ENCODE data around the gene UBAC1.

UBAC1 gene

GRCh38 chr9:135978642-135979546, 17.7 kb upstream of the UBAC1 start:
- 4% methylated on average over 15 of the region's 20 CpGs for WGBS (ENCODE audit: insufficient coverage)
- DNase-seq, result peak in 2 of 3 donors; percentile 77 to 85
- no peak overlapping the region for H3K27ac ChIP-seq (ENCODE audit: insufficient read depth in 1 of 2, low read depth in 1 of 2, low read length in 2 of 2, poor library complexity in 1 of 2, severe bottlenecking in 2 of 2)
- peak overlapping the region in 3 of 7 experiments; percentile 4 to 53 (median 32) for H3K4me3 ChIP-seq (ENCODE audit: control insufficient read depth in 1 of 7, extremely low read depth in 1 of 7, insufficient read depth in 4 of 7, low read depth in 2 of 7, low read length in 6 of 7)
- ChIA-PET POLR2A (interaction anchor here (0.6 to 2.1 kb wide), 2 partner anchors 11 to 111 kb away, joined by 5 read pairs; no protein-coding TSS in a partner anchor), CTCF (interaction anchor here (1.3 kb wide), 2 partner anchors 10 to 11 kb away, joined by 3 to 7 read pairs; no protein-coding TSS in a partner anchor)
- no peaks in the 10 kb centered on the region for H3K9me3 ChIP-seq (ENCODE audit: control extremely low read depth in 1 of 5, control insufficient read depth in 4 of 5, insufficient read depth in 2 of 5, low read depth in 1 of 5, low read length in 4 of 5)
- H3K27me3 ChIP-seq (replicated peaks in 2 of 5; ENCODE audit: control insufficient read depth in 4 of 5, insufficient read depth in 5 of 5, low read length in 4 of 5), result no peaks in the 10 kb centered on the region
- H3K36me3 ChIP-seq (ENCODE audit: control insufficient read depth in 4 of 4, insufficient read depth in 4 of 4, low read length in 3 of 4), result no peaks in the 10 kb centered on the region
- H3K4me1 ChIP-seq (ENCODE audit: control extremely low read depth in 1 of 4, control insufficient read depth in 4 of 4, insufficient read depth in 4 of 4, low read length in 3 of 4), result peaks cover 0 to 44% (median 37%) of the 10 kb centered on the region in 4 experiments

- H3K36me3 ChIP-seq (ENCODE audit: control insufficient read depth in 4 of 4, insufficient read depth in 4 of 4, low read length in 3 of 4), result no peaks in the 10 kb centered on the region
- no peak overlapping the region for H3K4me3 ChIP-seq (ENCODE audit: control insufficient read depth in 1 of 7, extremely low read depth in 1 of 7, insufficient read depth in 4 of 7, low read depth in 2 of 7, low read length in 6 of 7)
- H3K9me3 ChIP-seq (ENCODE audit: control extremely low read depth in 1 of 5, control insufficient read depth in 4 of 5, insufficient read depth in 2 of 5, low read depth in 1 of 5, low read length in 4 of 5), result no peaks in the 10 kb centered on the region
- H3K4me1 ChIP-seq (ENCODE audit: control extremely low read depth in 1 of 4, control insufficient read depth in 4 of 4, insufficient read depth in 4 of 4, low read length in 3 of 4), result peaks cover 0 to 56% (median 47%) of the 10 kb centered on the region in 4 experiments
- 98% methylated on average over 8 of the region's 13 CpGs for WGBS (ENCODE audit: insufficient coverage)
- H3K27ac ChIP-seq (ENCODE audit: insufficient read depth in 1 of 2, low read depth in 1 of 2, low read length in 2 of 2, poor library complexity in 1 of 2, severe bottlenecking in 2 of 2), result no peak overlapping the region
- POLR2A ChIA-PET, result no interaction called here
- no peaks in the 10 kb centered on the region for H3K27me3 ChIP-seq (replicated peaks in 2 of 5; ENCODE audit: control insufficient read depth in 4 of 5, insufficient read depth in 5 of 5, low read length in 4 of 5)
- CTCF ChIA-PET, result interaction anchor here (2.0 kb wide), 1 partner anchor 146 kb away, joined by 4 read pairs; no protein-coding TSS in a partner anchor
- no peak for DNase-seq
These were observed 15.8 kb upstream of the UBAC1 start for GRCh38 chr9:135976944-135977343.

GRCh38 chr9:135976531-135976930, 15.4 kb upstream of the UBAC1 start:
- POLR2A ChIA-PET, result no interaction called here
- Histone ChIP-seq H3K4me3 (ENCODE audit: control insufficient read depth in 1 of 7, extremely low read depth in 1 of 7, insufficient read depth in 4 of 7, low read depth in 2 of 7, low read length in 6 of 7) (no peak overlapping the region), H3K27ac (ENCODE audit: insufficient read depth in 1 of 2, low read depth in 1 of 2, low read length in 2 of 2, poor library complexity in 1 of 2, severe bottlenecking in 2 of 2) (no peak overlapping the region), H3K9me3 (ENCODE audit: control extremely low read depth in 1 of 5, control insufficient read depth in 4 of 5, insufficient read depth in 2 of 5, low read depth in 1 of 5, low read length in 4 of 5) (no peaks in the 10 kb centered on the region), H3K36me3 (ENCODE audit: control insufficient read depth in 4 of 4, insufficient read depth in 4 of 4, low read length in 3 of 4) (no peaks in the 10 kb centered on the region), H3K4me1 (ENCODE audit: control extremely low read depth in 1 of 4, control insufficient read depth in 4 of 4, insufficient read depth in 4 of 4, low read length in 3 of 4) (peaks cover 0 to 59% (median 47%) of the 10 kb centered on the region in 4 experiments), H3K27me3 (replicated peaks in 2 of 5; ENCODE audit: control insufficient read depth in 4 of 5, insufficient read depth in 5 of 5, low read length in 4 of 5) (no peaks in the 10 kb centered on the region)
- WGBS (ENCODE audit: insufficient coverage), result 74% methylated on average over 13 of the region's 13 CpGs
- DNase-seq, result peak in 1 of 3 donors; percentile 35
- CTCF ChIA-PET, result interaction anchor here (0.9 to 2.0 kb wide), 3 partner anchors 9 to 146 kb away, joined by 4 to 5 read pairs (median 4); no protein-coding TSS in a partner anchor

- Histone ChIP-seq H3K27ac (ENCODE audit: insufficient read depth in 1 of 2, low read depth in 1 of 2, low read length in 2 of 2, poor library complexity in 1 of 2, severe bottlenecking in 2 of 2) (no peak overlapping the region), H3K9me3 (ENCODE audit: control extremely low read depth in 1 of 5, control insufficient read depth in 4 of 5, insufficient read depth in 2 of 5, low read depth in 1 of 5, low read length in 4 of 5) (no peaks in the 10 kb centered on the region), H3K4me3 (ENCODE audit: control insufficient read depth in 1 of 7, extremely low read depth in 1 of 7, insufficient read depth in 4 of 7, low read depth in 2 of 7, low read length in 6 of 7) (no peak overlapping the region), H3K4me1 (ENCODE audit: control extremely low read depth in 1 of 4, control insufficient read depth in 4 of 4, insufficient read depth in 4 of 4, low read length in 3 of 4) (peaks cover 0 to 66% (median 48%) of the 10 kb centered on the region in 4 experiments), H3K27me3 (replicated peaks in 2 of 5; ENCODE audit: control insufficient read depth in 4 of 5, insufficient read depth in 5 of 5, low read length in 4 of 5) (no peaks in the 10 kb centered on the region), H3K36me3 (ENCODE audit: control insufficient read depth in 4 of 4, insufficient read depth in 4 of 4, low read length in 3 of 4) (no peaks in the 10 kb centered on the region)
- POLR2A ChIA-PET, result no interaction called here
- CTCF ChIA-PET, result interaction anchor here (0.7 to 2.0 kb wide), 5 partner anchors 9 to 147 kb away, joined by 3 to 5 read pairs (median 4); no protein-coding TSS in a partner anchor
- WGBS (ENCODE audit: insufficient coverage), result 95% methylated on average over 9 of the region's 10 CpGs
- DNase-seq, result no peak
These were observed 14.7 kb upstream of the UBAC1 start for GRCh38 chr9:135975834-135976233.

GRCh38 chr9:135974220-135974573, 13.0 kb upstream of the UBAC1 start:
- CTCF ChIA-PET, result interaction anchor here (0.9 to 2.0 kb wide), 2 partner anchors 11 to 15 kb away, joined by 3 to 13 read pairs; no protein-coding TSS in a partner anchor
- H3K36me3 ChIP-seq (ENCODE audit: control insufficient read depth in 4 of 4, insufficient read depth in 4 of 4, low read length in 3 of 4), result no peaks in the 10 kb centered on the region
- 69% methylated on average over 8 of the region's 10 CpGs for WGBS (ENCODE audit: insufficient coverage)
- DNase-seq, result no peak
- H3K4me1 ChIP-seq (ENCODE audit: control extremely low read depth in 1 of 4, control insufficient read depth in 4 of 4, insufficient read depth in 4 of 4, low read length in 3 of 4), result peaks cover 8 to 67% (median 47%) of the 10 kb centered on the region in 4 experiments
- H3K4me3 ChIP-seq (ENCODE audit: control insufficient read depth in 1 of 7, extremely low read depth in 1 of 7, insufficient read depth in 4 of 7, low read depth in 2 of 7, low read length in 6 of 7), result no peak overlapping the region
- POLR2A ChIA-PET, result no interaction called here
- no peaks in the 10 kb centered on the region for H3K27me3 ChIP-seq (replicated peaks in 2 of 5; ENCODE audit: control insufficient read depth in 4 of 5, insufficient read depth in 5 of 5, low read length in 4 of 5)
- no peaks in the 10 kb centered on the region for H3K9me3 ChIP-seq (ENCODE audit: control extremely low read depth in 1 of 5, control insufficient read depth in 4 of 5, insufficient read depth in 2 of 5, low read depth in 1 of 5, low read length in 4 of 5)
- no peak overlapping the region for H3K27ac ChIP-seq (ENCODE audit: insufficient read depth in 1 of 2, low read depth in 1 of 2, low read length in 2 of 2, poor library complexity in 1 of 2, severe bottlenecking in 2 of 2)

- H3K27me3 ChIP-seq (replicated peaks in 2 of 5; ENCODE audit: control insufficient read depth in 4 of 5, insufficient read depth in 5 of 5, low read length in 4 of 5), result no peaks in the 10 kb centered on the region
- 38% methylated on average over 15 of the region's 23 CpGs for WGBS (ENCODE audit: insufficient coverage)
- no peak overlapping the region for H3K4me3 ChIP-seq (ENCODE audit: control insufficient read depth in 1 of 7, extremely low read depth in 1 of 7, insufficient read depth in 4 of 7, low read depth in 2 of 7, low read length in 6 of 7)
- peaks cover 13 to 67% (median 47%) of the 10 kb centered on the region in 4 experiments for H3K4me1 ChIP-seq (ENCODE audit: control extremely low read depth in 1 of 4, control insufficient read depth in 4 of 4, insufficient read depth in 4 of 4, low read length in 3 of 4)
- H3K9me3 ChIP-seq (ENCODE audit: control extremely low read depth in 1 of 5, control insufficient read depth in 4 of 5, insufficient read depth in 2 of 5, low read depth in 1 of 5, low read length in 4 of 5), result no peaks in the 10 kb centered on the region
- peak in 1 of 3 donors; percentile 51 for DNase-seq
- CTCF ChIA-PET, result interaction anchor here (0.9 to 2.0 kb wide), 6 partner anchors 10 to 149 kb away, joined by 3 to 13 read pairs (median 3); no protein-coding TSS in a partner anchor
- POLR2A ChIA-PET, result no interaction called here
- no peak overlapping the region for H3K27ac ChIP-seq (ENCODE audit: insufficient read depth in 1 of 2, low read depth in 1 of 2, low read length in 2 of 2, poor library complexity in 1 of 2, severe bottlenecking in 2 of 2)
- no peaks in the 10 kb centered on the region for H3K36me3 ChIP-seq (ENCODE audit: control insufficient read depth in 4 of 4, insufficient read depth in 4 of 4, low read length in 3 of 4)
These were observed 12.4 kb upstream of the UBAC1 start for GRCh38 chr9:135973277-135974219.

All from common myeloid progenitor, CD34-positive (primary cell).